Fibroblast of lung (primary cell): ENCODE data around the gene EFCAB6. TPM values are rescaled to one million over a fixed set of nuclear protein-coding genes. Genes with fewer than 3 reads are reported as not detected.

Source experiments
- DNase-seq, 2 donors: peaks; one replicate each; pipeline versions ENCODE4 v3.0.0 to v3.0.0-alpha.2; 2010; ENCODE audit warnings: low read depth in 2 of 2
- H2AFZ ChIP-seq: 2 replicates; pipeline ENCODE4 v1.5.1; 2012; ENCODE audit warnings: low read length, control low read depth, inconsistent platforms
- H3K27ac ChIP-seq: 2 replicates; pipeline ENCODE4 v1.5.1; 2011; ENCODE audit warnings: low read length, control low read depth; ENCODE audit not compliant: insufficient read depth
- H3K27me3 ChIP-seq: 2 replicates; pipeline ENCODE4 v1.5.1; 2011; ENCODE audit warnings: mild to moderate bottlenecking, low read length; ENCODE audit not compliant: control insufficient read depth, insufficient read depth
- H3K36me3 ChIP-seq: 2 replicates; pipeline ENCODE4 v1.5.1; 2011; ENCODE audit warnings: low read length; ENCODE audit not compliant: control insufficient read depth, insufficient read depth
- H3K4me1 ChIP-seq: 2 replicates; pipeline ENCODE4 v1.5.1; 2011; ENCODE audit warnings: low read length; ENCODE audit not compliant: control insufficient read depth, insufficient read depth; ENCODE audit errors: extremely low read depth
- H3K4me2 ChIP-seq: 2 replicates; pipeline ENCODE4 v1.5.1; 2011; ENCODE audit warnings: low read length, control low read depth; ENCODE audit not compliant: insufficient read depth; ENCODE audit errors: extremely low read depth
- H3K4me3 ChIP-seq, 4 experiments: fragments of 200-600 bp in 1 of 4; sonication (generic) in 1 of 4; replicated peaks in 1 of 4; 2 replicates each; pipeline ENCODE4 v1.5.1; 2011 to 2016; ENCODE audit warnings: low read length in 4 of 4, low read depth in 3 of 4, mild to moderate bottlenecking in 3 of 4, control low read depth in 2 of 4, inconsistent platforms in 1 of 4, mixed read lengths in 1 of 4; ENCODE audit not compliant: insufficient read depth in 1 of 4; ENCODE audit errors: control extremely low read depth in 1 of 4
- H3K79me2 ChIP-seq: 2 replicates; pipeline ENCODE4 v1.5.1; 2012; ENCODE audit warnings: mild to moderate bottlenecking, low read length, inconsistent platforms; ENCODE audit not compliant: control insufficient read depth, insufficient read depth
- H3K9ac ChIP-seq: 2 replicates; pipeline ENCODE4 v1.5.1; 2011; ENCODE audit warnings: mild to moderate bottlenecking, low read length, control low read depth; ENCODE audit not compliant: insufficient read depth
- H3K9me3 ChIP-seq: 2 replicates; pipeline ENCODE4 v1.5.1; 2012; ENCODE audit warnings: low read depth, low read length; ENCODE audit not compliant: control insufficient read depth, insufficient read depth
- H4K20me1 ChIP-seq: 2 replicates; pipeline ENCODE4 v1.5.1; 2011; ENCODE audit warnings: low read length; ENCODE audit not compliant: control insufficient read depth, insufficient read depth; ENCODE audit errors: extremely low read depth
- CTCF ChIP-seq, 2 donors: IDR thresholded peaks in 1 of 2; conservative IDR thresholded peaks in 1 of 2; 1 replicate in 1 of 2; 2 replicates in 1 of 2; pipeline ENCODE4 v1.5.1; 2011 to 2012; ENCODE audit warnings: low read length in 2 of 2, control low read depth in 1 of 2, inconsistent platforms in 1 of 2, low read depth in 1 of 2, mild to moderate bottlenecking in 1 of 2
- EZH2 ChIP-seq: IDR thresholded peaks from 2 replicates; pipeline ENCODE4 v1.5.1; 2012; ENCODE audit warnings: low read length, control low read depth, mild to moderate bottlenecking; ENCODE audit errors: missing control alignments
- polyA plus RNA-seq, 2 donors: library from polyadenylated mRNA; depleted of rRNA in 1 of 2; stranded (reverse) in 1 of 2; unstranded in 1 of 2; fragments of >200 nt; gene quantifications; 2 replicates each; pipeline ENCODE4 v1.2.1, GENCODE V29; 2011 to 2012; ENCODE audit warnings: missing spikeins in 1 of 2
- total RNA-seq: library from RNA; depleted of rRNA; stranded (reverse); fragments of >200 nt; gene quantifications from 2 replicates; pipeline ENCODE4 v1.2.1, GENCODE V29; 2014

The EFCAB6 gene
- total and polyA plus RNA-seq, 2 donors (not counting 1 experiment from before 2014, with no cell fraction given) = 1.0 to 1.5 TPM

GRCh38 chr22:43505896-43506295 lies 306.2 kb downstream of the EFCAB6 start:
- Histone ChIP-seq H4K20me1 (no peaks in the 10 kb centered on the region), H3K9ac (no peak overlapping the region), H3K27me3 (no peaks in the 10 kb centered on the region), H3K4me1 (no peaks in the 10 kb centered on the region), H3K36me3 (no peaks in the 10 kb centered on the region), H3K4me2 (no peak overlapping the region), H2AFZ (no peak overlapping the region), H3K79me2 (no peaks in the 10 kb centered on the region), H3K9me3 (peaks cover 2% of the 10 kb centered on the region), H3K27ac (no peak overlapping the region), H3K4me3 (no peak overlapping the region)
- DNase-seq = no peak
- no peak for TF ChIP-seq EZH2
- TF ChIP-seq CTCF (conservative IDR thresholded peaks at IDR 0.05 in 1 of 2, IDR thresholded peaks at IDR 0.05 in 1 of 2; ENCODE audit: low read depth in 1 of 2, low read length in 2 of 2) = no peak

- H3K9me3 ChIP-seq = peaks cover 2% of the 10 kb centered on the region
- no peak overlapping the region for H3K4me3 ChIP-seq
- no peaks in the 10 kb centered on the region for H3K27me3 ChIP-seq
- H3K36me3 ChIP-seq = no peaks in the 10 kb centered on the region
- H2AFZ ChIP-seq = no peak overlapping the region
- no peak overlapping the region for H3K9ac ChIP-seq
- no peaks in the 10 kb centered on the region for H3K79me2 ChIP-seq
- TF ChIP-seq CTCF (conservative IDR thresholded peaks at IDR 0.05 in 1 of 2, IDR thresholded peaks at IDR 0.05 in 1 of 2; ENCODE audit: low read depth in 1 of 2, low read length in 2 of 2) (no peak), EZH2 (no peak)
- no peak overlapping the region for H3K27ac ChIP-seq
- no peak for DNase-seq
- H3K4me2 ChIP-seq = no peak overlapping the region
- no peaks in the 10 kb centered on the region for H4K20me1 ChIP-seq
- H3K4me1 ChIP-seq = no peaks in the 10 kb centered on the region
Observed at GRCh38 chr22:43505423-43505822, 306.7 kb downstream of the EFCAB6 start.

- Histone ChIP-seq H3K27ac (no peak overlapping the region), H3K9ac (no peak overlapping the region), H3K4me2 (no peak overlapping the region), H3K4me1 (no peaks in the 10 kb centered on the region), H3K36me3 (no peaks in the 10 kb centered on the region), H2AFZ (no peak overlapping the region), H4K20me1 (no peaks in the 10 kb centered on the region), H3K79me2 (no peaks in the 10 kb centered on the region), H3K4me3 (no peak overlapping the region), H3K9me3 (peaks cover 2% of the 10 kb centered on the region), H3K27me3 (no peaks in the 10 kb centered on the region)
- TF ChIP-seq CTCF (conservative IDR thresholded peaks at IDR 0.05 in 1 of 2, IDR thresholded peaks at IDR 0.05 in 1 of 2; ENCODE audit: low read depth in 1 of 2, low read length in 2 of 2) (no peak), EZH2 (no peak)
- DNase-seq = no peak
Observed at GRCh38 chr22:43504666-43505261, 307.3 kb downstream of the EFCAB6 start.
